Activated CD4-positive, alpha-beta T cell treated with anti-CD3 and anti-CD28 coated beads for 1 hour (primary cell): ENCODE measurements around the gene AQP12B.
"Not testable (repeated sequence)": the region's sequence is repeated elsewhere in the genome, so short reads cannot be mapped to it uniquely, and the experiment has no call there.

ENCODE experiments used
- DNase-seq: peaks from one replicate; pipeline ENCODE4 v3.0.0-alpha.2; 2020

AQP12B gene

GRCh38 chr2:240701091-240701735 lies 18.5 kb upstream of the AQP12B start:
- DNase-seq, result no peak

DNA sequence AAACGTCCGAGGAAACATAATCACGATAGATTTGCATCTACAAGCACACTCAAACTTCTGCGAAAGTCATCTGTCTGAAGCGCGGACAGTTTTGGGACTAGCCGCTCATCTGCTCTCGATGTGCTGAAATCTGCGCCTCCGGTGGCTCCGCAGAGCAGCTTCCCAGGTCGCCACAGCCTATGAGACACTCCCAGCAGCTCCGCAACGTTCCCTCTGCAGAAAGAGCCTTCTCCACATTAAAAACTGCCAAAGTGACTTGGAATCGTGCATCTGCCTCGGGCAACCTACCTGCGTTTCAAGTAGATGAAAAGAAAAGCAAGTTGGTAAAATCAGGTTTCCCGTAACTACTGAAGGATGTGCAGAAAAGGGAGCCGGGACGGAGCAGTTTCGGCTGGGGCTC lies 17.9 kb upstream of the AQP12B start:
- not testable (repeated sequence) for DNase-seq

DNA sequence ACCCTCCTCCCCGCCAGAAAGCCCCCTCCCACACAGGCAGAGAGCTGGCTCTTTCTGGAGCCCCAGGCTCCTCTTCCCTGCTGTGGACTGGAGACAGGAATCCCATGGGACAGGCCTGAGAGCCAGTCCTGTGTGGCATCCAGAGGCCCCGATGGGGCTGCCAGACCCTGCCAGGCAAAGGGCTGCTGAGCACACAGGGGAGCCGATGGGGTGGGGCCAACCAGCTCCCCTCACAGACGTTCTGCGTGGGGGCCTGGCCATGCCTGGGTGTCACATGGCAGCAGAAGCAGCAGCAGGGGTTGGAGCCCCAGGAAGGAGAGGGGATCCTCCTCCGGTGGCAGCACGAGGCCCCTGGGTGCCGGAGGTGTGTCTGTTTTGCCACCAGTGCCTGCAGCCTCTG lies 17.1 kb upstream of the AQP12B start:
- DNase-seq, result not testable (repeated sequence)

GRCh38 chr2:240698852-240699561 lies 16.3 kb upstream of the AQP12B start:
- DNase-seq, result not testable (repeated sequence)

DNA sequence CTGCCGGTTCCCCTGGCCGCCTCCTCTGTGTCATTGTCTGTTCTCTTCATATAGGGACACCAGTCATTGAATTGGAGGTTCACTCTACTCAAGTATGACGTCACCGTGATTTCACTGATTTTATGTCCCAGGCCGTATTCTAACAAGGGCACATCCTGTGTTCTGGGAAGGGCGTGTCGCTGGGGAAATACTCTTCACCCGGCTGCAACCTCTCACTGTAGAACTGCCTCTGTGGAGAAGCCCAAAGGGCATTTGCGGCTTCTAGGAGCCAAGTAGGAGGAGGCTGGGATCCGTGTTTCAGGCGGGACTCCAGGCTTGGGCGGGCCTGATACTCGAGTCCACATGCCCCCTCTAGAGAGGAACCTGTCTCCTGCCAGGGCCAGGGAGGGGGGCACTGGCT lies 13.8 kb upstream of the AQP12B start:
- DNase-seq, result not testable (repeated sequence)

GRCh38 chr2:240695593-240695992 lies 12.9 kb upstream of the AQP12B start:
- DNase-seq, result not testable (repeated sequence)

DNA sequence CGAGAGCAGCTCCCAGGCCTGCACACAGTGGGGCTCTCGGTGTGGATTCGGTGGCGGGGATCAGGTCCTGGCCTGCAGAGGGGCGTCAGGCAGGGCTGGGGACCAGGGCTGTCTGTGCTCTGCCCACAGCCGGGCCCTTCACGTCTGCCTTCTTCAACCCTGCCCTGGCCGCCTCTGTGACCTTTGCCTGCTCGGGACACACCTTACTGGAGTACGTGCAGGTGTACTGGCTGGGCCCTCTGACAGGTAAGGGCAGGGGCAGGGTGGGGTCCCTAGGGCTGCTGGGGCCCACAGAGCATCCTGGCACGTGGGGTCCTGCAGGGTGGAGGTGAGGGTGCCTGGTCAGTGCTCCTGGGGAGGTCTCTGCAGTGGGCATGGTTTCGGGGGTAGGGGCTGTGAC lies 11.6 kb upstream of the AQP12B start:
- DNase-seq, result not testable (repeated sequence)

GRCh38 chr2:240692583-240693561 lies 10.2 kb upstream of the AQP12B start:
- DNase-seq, result not testable (repeated sequence)

GRCh38 chr2:240691631-240692420 lies 9.1 kb upstream of the AQP12B start, which contains the start of gene AQP12A:
AQP12A (plus strand) TSS chr2:240691866; CDS start chr2:240691914, 48 bp downstream.
- DNase-seq, result not testable (repeated sequence)

GRCh38 chr2:240691075-240691427 lies 8.4 kb upstream of the AQP12B start:
- not testable (repeated sequence) for DNase-seq

GRCh38 chr2:240690421-240691074 lies 7.9 kb upstream of the AQP12B start:
- DNase-seq, result not testable (repeated sequence)

DNA sequence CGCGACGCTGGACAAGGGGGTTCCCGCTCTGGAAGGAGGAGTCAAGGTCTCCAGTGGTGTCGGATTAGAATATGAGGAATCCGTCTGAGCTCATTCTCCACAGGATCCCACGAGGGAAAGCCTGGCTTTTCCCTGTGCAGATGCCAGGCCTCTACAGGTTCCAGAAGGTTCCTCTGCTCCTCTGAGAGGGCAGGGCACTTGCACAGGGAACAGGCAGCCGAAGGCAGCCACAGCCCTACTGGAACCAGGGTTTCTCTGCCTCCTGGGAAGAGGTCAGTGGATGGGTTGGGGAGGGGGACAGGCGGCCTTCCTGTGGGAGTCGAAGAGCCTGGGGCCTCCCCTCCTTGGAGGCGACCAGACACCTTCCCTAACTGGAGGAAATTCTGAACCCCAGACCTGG lies 7.3 kb upstream of the AQP12B start:
- no peak for DNase-seq

DNA sequence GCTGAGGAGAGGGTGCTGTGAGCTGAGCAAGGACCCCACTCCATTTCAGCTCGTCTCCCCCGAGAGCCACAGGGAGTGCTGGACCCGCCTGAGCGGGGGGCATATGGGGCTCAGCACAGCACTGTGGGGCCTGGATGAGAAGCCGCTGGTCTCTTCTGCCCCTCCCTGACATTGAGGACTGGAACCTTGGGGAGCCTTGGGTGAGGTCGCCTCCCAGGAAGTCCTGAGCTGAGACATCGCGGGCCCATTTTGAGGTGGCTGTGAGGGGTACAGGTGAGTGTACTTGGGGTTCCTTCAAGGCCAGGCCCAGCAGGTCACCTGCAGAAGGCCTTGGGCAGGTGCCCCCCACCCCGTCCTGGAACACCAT lies 5.9 kb upstream of the AQP12B start:
- no peak for DNase-seq

DNA sequence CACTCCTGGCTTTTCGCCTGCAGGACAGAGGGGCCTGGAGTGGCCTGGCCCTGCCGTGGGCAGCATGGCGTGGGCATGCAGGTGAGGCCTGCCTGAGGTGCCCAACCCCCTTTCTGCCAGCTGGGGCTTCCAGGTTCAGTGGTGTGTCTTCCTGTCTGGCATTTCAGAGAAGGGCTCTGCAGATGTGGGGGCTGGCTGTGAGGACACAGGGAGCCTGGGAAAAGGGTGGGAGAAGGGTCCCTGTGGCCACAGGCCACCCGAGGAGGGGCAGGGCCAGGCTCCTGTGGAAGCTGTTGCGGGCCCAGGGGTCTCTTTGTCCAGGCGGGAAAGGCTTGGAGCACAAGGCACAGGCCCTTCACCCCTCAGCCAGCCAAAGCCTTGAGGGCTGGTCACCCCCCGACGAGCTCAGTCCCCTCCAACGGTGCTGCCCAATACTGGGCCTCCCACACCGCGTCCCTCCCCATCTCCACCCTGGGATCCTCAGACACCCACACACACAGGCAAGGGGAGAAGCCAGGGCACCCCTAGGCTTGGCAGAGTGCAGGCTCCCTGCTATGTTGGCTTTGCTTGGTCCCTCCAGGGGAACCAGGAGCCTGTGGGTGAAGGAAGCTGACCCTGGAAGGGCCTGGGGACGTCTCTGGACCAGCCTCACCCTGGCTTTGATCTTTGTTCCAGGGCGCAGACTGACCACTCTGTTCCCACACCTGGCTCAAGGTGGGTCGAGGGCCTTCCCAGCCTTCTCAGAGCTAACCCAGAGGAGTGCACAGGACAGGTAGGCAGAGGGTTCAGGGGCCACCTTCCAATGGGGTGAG lies 5.3 kb upstream of the AQP12B start:
- no peak for DNase-seq

DNA sequence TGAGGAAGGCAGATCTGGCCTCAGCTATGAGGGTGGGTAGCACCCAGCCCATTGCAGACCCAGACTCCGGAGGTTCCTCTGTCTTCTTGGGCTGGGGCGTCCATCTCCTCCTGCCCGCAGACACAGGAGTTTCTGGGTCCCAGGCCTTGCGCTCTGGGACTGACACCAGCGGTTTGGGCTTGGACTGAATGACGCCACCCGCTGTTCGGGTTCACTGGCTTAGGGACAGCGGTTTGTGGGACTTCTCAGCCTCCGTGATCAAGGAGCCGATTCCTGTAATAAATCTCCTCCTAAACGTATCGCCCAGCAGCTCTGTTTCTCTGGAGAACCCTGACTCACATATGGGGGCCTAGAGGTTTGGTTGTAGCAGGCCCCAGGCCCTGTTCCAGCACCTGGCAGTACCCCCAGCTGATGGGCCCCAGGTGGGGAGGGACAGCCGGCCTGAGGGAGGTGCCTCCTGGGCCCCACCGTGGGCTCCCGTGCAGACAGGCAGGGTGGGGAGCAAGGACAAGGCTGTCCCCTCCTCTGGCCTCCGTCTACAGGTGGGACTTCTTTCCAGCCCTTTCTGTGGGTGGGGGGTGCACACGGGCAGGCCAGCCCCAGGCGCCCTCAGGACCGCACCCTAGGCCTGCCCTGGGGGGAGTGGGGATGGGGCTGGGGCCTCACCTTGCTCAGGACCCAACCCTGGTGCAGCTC lies 4.5 kb upstream of the AQP12B start:
- DNase-seq, result no peak

GRCh38 chr2:240686460-240686859 lies 3.8 kb upstream of the AQP12B start:
- no peak for DNase-seq

- no peak for DNase-seq
These were observed 3.2 kb upstream of the AQP12B start for GRCh38 chr2:240685771-240686371.

DNA sequence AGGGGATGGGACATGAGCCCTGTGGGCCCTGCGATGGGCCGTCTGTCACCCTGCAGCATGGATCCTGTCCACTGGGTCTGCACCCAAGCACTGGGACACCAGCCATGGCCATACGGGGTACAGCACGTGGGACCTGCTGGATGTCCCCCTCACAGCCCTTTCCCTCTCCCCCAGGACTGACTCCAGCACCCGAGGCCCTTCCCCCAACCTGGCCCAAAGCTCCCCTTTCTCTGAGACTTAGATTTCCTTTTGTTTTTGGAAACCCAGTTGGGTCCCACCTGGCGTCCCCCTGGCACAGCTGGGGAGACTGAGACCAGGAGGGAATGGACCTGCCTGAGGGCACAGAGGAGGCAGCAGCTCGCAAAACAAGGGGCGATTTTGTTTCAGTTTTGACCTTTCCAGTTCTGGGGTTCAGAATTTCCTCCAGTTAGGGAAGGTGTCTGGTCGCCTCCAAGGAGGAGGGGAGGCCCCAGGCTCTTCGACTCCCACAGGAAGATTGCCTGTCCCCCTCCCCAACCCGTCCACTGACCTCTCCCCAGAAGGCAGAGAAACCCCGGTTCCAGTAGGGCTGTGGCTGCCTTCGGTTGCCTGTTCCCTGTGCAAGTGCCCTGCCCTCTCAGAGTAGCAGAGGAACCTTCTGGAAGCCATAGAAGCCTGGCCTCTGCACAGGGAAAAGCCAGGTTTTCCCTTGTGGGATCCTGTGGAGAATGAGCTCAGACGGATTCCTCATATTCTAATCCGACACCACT lies 1.5 kb upstream of the AQP12B start:
- DNase-seq, result not testable (repeated sequence)

DNA sequence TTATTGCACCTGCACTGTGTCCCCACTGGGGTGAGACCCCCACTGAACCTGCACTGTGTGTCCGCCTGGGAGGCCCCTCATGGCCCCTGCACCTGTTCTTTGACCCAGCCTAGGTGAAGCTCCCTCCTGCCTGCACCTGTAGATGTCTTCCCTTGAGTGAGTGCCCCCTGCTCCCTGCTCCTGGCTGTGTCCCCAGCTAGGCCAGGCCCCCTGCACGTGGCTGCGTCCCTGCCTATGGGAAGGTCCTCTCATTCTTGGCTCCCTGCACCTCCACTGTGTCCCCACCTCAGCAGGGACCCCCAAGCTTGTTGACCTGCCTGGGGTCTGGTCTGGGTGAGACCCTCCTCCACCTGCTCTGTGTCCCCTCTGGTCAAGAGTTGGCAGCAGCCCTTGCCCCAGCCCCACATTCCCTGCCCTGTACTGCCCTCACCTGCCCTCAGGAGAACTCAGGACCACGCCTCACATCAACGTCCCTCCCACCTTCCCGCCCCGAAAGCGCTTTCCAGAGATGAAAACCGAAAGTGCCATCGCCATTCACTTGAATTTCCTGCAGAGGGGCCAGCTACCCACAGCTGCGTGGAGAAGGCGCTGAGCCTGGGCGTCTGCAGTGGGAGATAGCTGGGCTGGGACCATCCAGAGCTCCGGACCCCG lies 769 bp upstream of the AQP12B start:
- not testable (repeated sequence) for DNase-seq
